GM23338 (cell line): ENCODE measurements around the gene IL9. TPM values are rescaled to one million over a fixed set of nuclear protein-coding genes. Genes with fewer than 3 reads are reported as not detected.

Experiments used
- ATAC-seq: fragments of 200-7000 bp; cut with Tn5 transposase; 3 replicates; pipeline ENCODE4 v1.9.1; 2020
- DNase-seq: peaks from one replicate; pipeline ENCODE4 v3.0.0-alpha.2; 2015; ENCODE audit warnings: low spot score
- H2AFZ ChIP-seq: fragments of 200-600 bp; sonication (generic); 2 replicates; pipeline ENCODE4 v1.8.0; 2016; ENCODE audit warnings: antibody characterized with exemption, mild to moderate bottlenecking, moderate library complexity
- H3F3A ChIP-seq: fragments of 200-600 bp; sonication (generic); replicated peaks from 2 replicates; pipeline ENCODE4 v1.8.0; 2017; ENCODE audit warnings: antibody characterized with exemption, mixed run types, low read depth
- H3K27ac ChIP-seq: fragments of 200-600 bp; sonication (generic); 2 replicates; pipeline ENCODE4 v1.6.1; 2016; ENCODE audit warnings: low read depth
- H3K27me3 ChIP-seq: fragments of 200-600 bp; sonication (generic); 2 replicates; pipeline ENCODE4 v1.8.0; 2016; ENCODE audit warnings: mild to moderate bottlenecking, mixed run types, moderate library complexity; ENCODE audit not compliant: insufficient read depth
- H3K36me3 ChIP-seq: fragments of 200-600 bp; sonication (generic); 2 replicates; pipeline ENCODE4 v1.8.0; 2016; ENCODE audit warnings: mild to moderate bottlenecking; ENCODE audit not compliant: insufficient read depth
- H3K4me1 ChIP-seq: fragments of 200-600 bp; sonication (generic); 2 replicates; pipeline ENCODE4 v1.8.0; 2016; ENCODE audit warnings: mild to moderate bottlenecking, moderate library complexity; ENCODE audit not compliant: insufficient read depth
- H3K4me2 ChIP-seq: fragments of 200-600 bp; sonication (generic); 2 replicates; pipeline ENCODE4 v1.7.1; 2017; ENCODE audit warnings: mixed run types
- H3K4me3 ChIP-seq: fragments of 200-600 bp; sonication (generic); 2 replicates; pipeline ENCODE4 v1.6.1; 2016; ENCODE audit warnings: mixed run types
- H3K79me2 ChIP-seq: fragments of 200-600 bp; sonication (generic); replicated peaks from 2 replicates; pipeline ENCODE4 v1.8.0; 2017; ENCODE audit warnings: mild to moderate bottlenecking; ENCODE audit not compliant: insufficient read depth
- H3K9me2 ChIP-seq: fragments of 200-600 bp; sonication (generic); 2 replicates; pipeline ENCODE4 v1.8.0; 2017; ENCODE audit not compliant: insufficient read depth
- H4K20me1 ChIP-seq: fragments of 200-600 bp; sonication (generic); replicated peaks from 2 replicates; pipeline ENCODE4 v1.8.0; 2017; ENCODE audit warnings: mild to moderate bottlenecking; ENCODE audit not compliant: insufficient read depth
- H3K27ac Mint-ChIP-seq: 2 replicates; pipeline ENCODE4 v1.8.0; 2020; ENCODE audit warnings: inconsistent platforms, mild to moderate bottlenecking, moderate library complexity, mixed read lengths
- H3K27me3 Mint-ChIP-seq: 3 replicates; pipeline ENCODE4 v1.8.0; 2022; ENCODE audit warnings: low read depth, mild to moderate bottlenecking, moderate library complexity, mixed read lengths, inconsistent platforms; ENCODE audit not compliant: insufficient read depth, poor library complexity
- H3K36me3 Mint-ChIP-seq: 3 replicates; pipeline ENCODE4 v1.8.0; 2021; ENCODE audit warnings: low read depth, mild to moderate bottlenecking, inconsistent platforms, moderate library complexity, mixed read lengths
- H3K4me1 Mint-ChIP-seq: 3 replicates; pipeline ENCODE4 v1.8.0; 2020; ENCODE audit warnings: mild to moderate bottlenecking, inconsistent platforms, mixed read lengths
- H3K4me3 Mint-ChIP-seq: 3 replicates; pipeline ENCODE4 v1.8.0; 2021; ENCODE audit warnings: moderate library complexity, mild to moderate bottlenecking, inconsistent platforms, mixed read lengths
- H3K9me3 Mint-ChIP-seq: 3 replicates; pipeline ENCODE4 v1.8.0; 2020; ENCODE audit warnings: moderate library complexity, mild to moderate bottlenecking, inconsistent platforms, mixed read lengths
- CREB1 ChIP-seq: fragments of 250-450 bp; sonication (Bioruptor Pico); IDR thresholded peaks from 2 replicates; pipeline ENCODE4 v1.5.0; 2020; ENCODE audit warnings: low read depth, mild to moderate bottlenecking, moderate library complexity
- EZH2 ChIP-seq: fragments of 200-600 bp; sonication (generic); IDR thresholded peaks from one replicate; pipeline ENCODE4 v1.8.0; 2017; ENCODE audit warnings: antibody characterized with exemption, mild to moderate bottlenecking, low read depth; ENCODE audit not compliant: unreplicated experiment
- EZH2phosphoT487 ChIP-seq: fragments of 200-600 bp; sonication (generic); IDR thresholded peaks from one replicate; pipeline ENCODE4 v1.8.1; 2018; ENCODE audit warnings: antibody characterized with exemption; ENCODE audit not compliant: unreplicated experiment
- JUNB ChIP-seq: IDR thresholded peaks from one replicate; pipeline ENCODE4 v1.6.1; 2016; ENCODE audit warnings: antibody characterized with exemption; ENCODE audit not compliant: unreplicated experiment
- NANOG ChIP-seq: IDR thresholded peaks from 2 replicates; pipeline ENCODE4 v1.6.1; 2016; ENCODE audit warnings: antibody characterized with exemption, borderline replicate concordance
- POLR2AphosphoS5 ChIP-seq: IDR thresholded peaks from 2 replicates; pipeline ENCODE4 v1.6.1; 2016; ENCODE audit warnings: antibody characterized with exemption, low read depth
- STAT1 ChIP-seq: IDR thresholded peaks from one replicate; pipeline ENCODE4 v1.6.1; 2016; ENCODE audit warnings: antibody characterized with exemption; ENCODE audit not compliant: unreplicated experiment
- ZNF114 ChIP-seq: fragments of 250-450 bp; sonication (Bioruptor Pico); IDR thresholded peaks from 2 replicates; pipeline ENCODE4 v1.5.0; 2020; ENCODE audit warnings: mild to moderate bottlenecking, moderate library complexity
- ZNF331 ChIP-seq: fragments of 250-450 bp; sonication (Bioruptor Pico); IDR thresholded peaks from 2 replicates; pipeline ENCODE4 v1.5.0; 2020; ENCODE audit warnings: low read depth, mild to moderate bottlenecking, moderate library complexity
- polyA plus RNA-seq: library from polyadenylated mRNA; unstranded; fragments of >200 nt; fragmentation: Nextera tagmentation; extraction: Ambion mirVana; gene quantifications from 2 replicates; pipeline ENCODE4 v1.2.1, GENCODE V29; 2016
- total RNA-seq: library from RNA; depleted of rRNA; stranded (reverse); fragments of >200 nt; shearing (Covaris generic); gene quantifications from 2 replicates; pipeline ENCODE4 v1.2.3, GENCODE V29; 2014
- TF ChIP-seq, protein P1 (sequence below): IDR thresholded peaks from 2 replicates; pipeline ENCODE4 v1.6.1; 2016; ENCODE audit warnings: antibody characterized with exemption
- TF ChIP-seq, protein P2 (sequence below): fragments of 250-450 bp; sonication (Bioruptor Pico); IDR thresholded peaks from 2 replicates; pipeline ENCODE4 v1.5.0; 2020; ENCODE audit warnings: mild to moderate bottlenecking, moderate library complexity
- TF ChIP-seq, protein P3 (sequence below), 2 experiments: fragments of 200-600 bp in 1 of 2; sonication (generic) in 1 of 2; conservative IDR thresholded peaks; 2 replicates each; pipeline versions ENCODE4 v1.5.1 to v1.6.1; 2016 to 2017; ENCODE audit warnings: antibody characterized with exemption in 2 of 2, low read depth in 2 of 2, mild to moderate bottlenecking in 2 of 2, moderate library complexity in 1 of 2

The IL9 gene
- total and polyA plus RNA-seq, 2 experiments from 2014 or later, result not detected

DNA sequence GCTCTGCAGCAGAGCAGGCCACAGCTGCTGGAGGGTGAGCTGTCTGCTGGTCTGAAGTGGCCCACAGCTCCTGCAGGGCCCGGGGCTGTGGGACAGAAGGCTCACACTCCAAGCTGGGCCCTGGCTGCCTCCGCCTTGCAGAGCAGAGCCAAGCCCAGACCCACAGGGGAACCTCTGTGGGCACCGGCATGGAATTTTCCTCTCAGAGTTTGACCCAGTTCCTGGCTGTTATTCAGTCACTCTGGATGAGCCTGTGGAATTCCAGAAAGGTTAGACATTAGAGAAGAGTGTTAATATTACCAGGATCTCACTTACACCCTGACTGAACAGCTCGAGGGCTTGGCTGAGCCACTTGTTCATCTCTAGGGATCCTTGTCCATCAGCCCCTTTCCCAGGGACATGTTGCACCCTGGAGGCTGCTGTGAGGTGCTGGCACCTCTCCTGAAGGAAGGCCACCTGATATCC, 17.5 kb downstream of the IL9 start:
- Mint-ChIP-seq H3K27me3 (peaks cover 9% of the 10 kb centered on the region), H3K27ac (no peak overlapping the region), H3K36me3 (no peaks in the 10 kb centered on the region), H3K4me3 (no peak overlapping the region), H3K4me1 (peaks cover 16% of the 10 kb centered on the region; the same call in 2 of the 3 replicates), H3K9me3 (no peaks in the 10 kb centered on the region; the same call in 2 of the 3 replicates)
- no peak overlapping the region for H3K4me3 ChIP-seq
- H3K4me1 ChIP-seq, result 0 out of 2 replicates have a peak, but pooled peaks cover 5% of the 10 kb centered on the region
- ATAC-seq (no peak), DNase-seq (no peak)
- no peaks in the 10 kb centered on the region for H3F3A ChIP-seq
- no peaks in the 10 kb centered on the region for H3K79me2 ChIP-seq
- no peaks in the 10 kb centered on the region for H3K36me3 ChIP-seq
- no peaks in the 10 kb centered on the region for H4K20me1 ChIP-seq
- no peak overlapping the region for H2AFZ ChIP-seq
- H3K9me2 ChIP-seq, result no peaks in the 10 kb centered on the region
- no peak overlapping the region for H3K4me2 ChIP-seq
- H3K27me3 ChIP-seq, result no peaks in the 10 kb centered on the region
- no peak overlapping the region for H3K27ac ChIP-seq
- no peak for TF ChIP-seq EZH2
- TF ChIP-seq ZNF114 (CRISPR knock-in tag), result no peak
- TF ChIP-seq, protein P1, sequence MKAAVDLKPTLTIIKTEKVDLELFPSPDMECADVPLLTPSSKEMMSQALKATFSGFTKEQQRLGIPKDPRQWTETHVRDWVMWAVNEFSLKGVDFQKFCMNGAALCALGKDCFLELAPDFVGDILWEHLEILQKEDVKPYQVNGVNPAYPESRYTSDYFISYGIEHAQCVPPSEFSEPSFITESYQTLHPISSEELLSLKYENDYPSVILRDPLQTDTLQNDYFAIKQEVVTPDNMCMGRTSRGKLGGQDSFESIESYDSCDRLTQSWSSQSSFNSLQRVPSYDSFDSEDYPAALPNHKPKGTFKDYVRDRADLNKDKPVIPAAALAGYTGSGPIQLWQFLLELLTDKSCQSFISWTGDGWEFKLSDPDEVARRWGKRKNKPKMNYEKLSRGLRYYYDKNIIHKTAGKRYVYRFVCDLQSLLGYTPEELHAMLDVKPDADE, result no peak
- no peak for TF ChIP-seq ZNF331 (CRISPR knock-in tag)
- TF ChIP-seq EZH2phosphoT487, result no peak
- no peak for TF ChIP-seq POLR2AphosphoS5
- TF ChIP-seq JUNB, result no peak
- TF ChIP-seq, protein P2, sequence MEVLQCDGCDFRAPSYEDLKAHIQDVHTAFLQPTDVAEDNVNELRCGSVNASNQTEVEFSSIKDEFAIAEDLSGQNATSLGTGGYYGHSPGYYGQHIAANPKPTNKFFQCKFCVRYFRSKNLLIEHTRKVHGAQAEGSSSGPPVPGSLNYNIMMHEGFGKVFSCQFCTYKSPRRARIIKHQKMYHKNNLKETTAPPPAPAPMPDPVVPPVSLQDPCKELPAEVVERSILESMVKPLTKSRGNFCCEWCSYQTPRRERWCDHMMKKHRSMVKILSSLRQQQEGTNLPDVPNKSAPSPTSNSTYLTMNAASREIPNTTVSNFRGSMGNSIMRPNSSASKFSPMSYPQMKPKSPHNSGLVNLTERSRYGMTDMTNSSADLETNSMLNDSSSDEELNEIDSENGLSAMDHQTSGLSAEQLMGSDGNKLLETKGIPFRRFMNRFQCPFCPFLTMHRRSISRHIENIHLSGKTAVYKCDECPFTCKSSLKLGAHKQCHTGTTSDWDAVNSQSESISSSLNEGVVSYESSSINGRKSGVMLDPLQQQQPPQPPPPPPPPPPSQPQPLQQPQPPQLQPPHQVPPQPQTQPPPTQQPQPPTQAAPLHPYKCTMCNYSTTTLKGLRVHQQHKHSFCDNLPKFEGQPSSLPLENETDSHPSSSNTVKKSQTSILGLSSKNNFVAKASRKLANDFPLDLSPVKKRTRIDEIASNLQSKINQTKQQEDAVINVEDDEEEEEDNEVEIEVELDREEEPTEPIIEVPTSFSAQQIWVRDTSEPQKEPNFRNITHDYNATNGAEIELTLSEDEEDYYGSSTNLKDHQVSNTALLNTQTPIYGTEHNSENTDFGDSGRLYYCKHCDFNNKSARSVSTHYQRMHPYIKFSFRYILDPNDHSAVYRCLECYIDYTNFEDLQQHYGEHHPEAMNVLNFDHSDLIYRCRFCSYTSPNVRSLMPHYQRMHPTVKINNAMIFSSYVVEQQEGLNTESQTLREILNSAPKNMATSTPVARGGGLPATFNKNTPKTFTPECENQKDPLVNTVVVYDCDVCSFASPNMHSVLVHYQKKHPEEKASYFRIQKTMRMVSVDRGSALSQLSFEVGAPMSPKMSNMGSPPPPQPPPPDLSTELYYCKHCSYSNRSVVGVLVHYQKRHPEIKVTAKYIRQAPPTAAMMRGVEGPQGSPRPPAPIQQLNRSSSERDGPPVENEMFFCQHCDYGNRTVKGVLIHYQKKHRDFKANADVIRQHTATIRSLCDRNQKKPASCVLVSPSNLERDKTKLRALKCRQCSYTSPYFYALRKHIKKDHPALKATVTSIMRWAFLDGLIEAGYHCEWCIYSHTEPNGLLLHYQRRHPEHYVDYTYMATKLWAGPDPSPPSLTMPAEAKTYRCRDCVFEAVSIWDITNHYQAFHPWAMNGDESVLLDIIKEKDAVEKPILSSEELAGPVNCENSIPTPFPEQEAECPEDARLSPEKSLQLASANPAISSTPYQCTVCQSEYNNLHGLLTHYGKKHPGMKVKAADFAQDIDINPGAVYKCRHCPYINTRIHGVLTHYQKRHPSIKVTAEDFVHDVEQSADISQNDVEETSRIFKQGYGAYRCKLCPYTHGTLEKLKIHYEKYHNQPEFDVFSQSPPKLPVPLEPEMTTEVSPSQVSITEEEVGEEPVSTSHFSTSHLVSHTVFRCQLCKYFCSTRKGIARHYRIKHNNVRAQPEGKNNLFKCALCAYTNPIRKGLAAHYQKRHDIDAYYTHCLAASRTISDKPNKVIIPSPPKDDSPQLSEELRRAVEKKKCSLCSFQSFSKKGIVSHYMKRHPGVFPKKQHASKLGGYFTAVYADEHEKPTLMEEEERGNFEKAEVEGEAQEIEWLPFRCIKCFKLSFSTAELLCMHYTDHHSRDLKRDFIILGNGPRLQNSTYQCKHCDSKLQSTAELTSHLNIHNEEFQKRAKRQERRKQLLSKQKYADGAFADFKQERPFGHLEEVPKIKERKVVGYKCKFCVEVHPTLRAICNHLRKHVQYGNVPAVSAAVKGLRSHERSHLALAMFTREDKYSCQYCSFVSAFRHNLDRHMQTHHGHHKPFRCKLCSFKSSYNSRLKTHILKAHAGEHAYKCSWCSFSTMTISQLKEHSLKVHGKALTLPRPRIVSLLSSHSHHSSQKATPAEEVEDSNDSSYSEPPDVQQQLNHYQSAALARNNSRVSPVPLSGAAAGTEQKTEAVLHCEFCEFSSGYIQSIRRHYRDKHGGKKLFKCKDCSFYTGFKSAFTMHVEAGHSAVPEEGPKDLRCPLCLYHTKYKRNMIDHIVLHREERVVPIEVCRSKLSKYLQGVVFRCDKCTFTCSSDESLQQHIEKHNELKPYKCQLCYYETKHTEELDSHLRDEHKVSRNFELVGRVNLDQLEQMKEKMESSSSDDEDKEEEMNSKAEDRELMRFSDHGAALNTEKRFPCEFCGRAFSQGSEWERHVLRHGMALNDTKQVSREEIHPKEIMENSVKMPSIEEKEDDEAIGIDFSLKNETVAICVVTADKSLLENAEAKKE (CRISPR knock-in tag), result no peak
- TF ChIP-seq STAT1, result no peak
- TF ChIP-seq, protein P3, sequence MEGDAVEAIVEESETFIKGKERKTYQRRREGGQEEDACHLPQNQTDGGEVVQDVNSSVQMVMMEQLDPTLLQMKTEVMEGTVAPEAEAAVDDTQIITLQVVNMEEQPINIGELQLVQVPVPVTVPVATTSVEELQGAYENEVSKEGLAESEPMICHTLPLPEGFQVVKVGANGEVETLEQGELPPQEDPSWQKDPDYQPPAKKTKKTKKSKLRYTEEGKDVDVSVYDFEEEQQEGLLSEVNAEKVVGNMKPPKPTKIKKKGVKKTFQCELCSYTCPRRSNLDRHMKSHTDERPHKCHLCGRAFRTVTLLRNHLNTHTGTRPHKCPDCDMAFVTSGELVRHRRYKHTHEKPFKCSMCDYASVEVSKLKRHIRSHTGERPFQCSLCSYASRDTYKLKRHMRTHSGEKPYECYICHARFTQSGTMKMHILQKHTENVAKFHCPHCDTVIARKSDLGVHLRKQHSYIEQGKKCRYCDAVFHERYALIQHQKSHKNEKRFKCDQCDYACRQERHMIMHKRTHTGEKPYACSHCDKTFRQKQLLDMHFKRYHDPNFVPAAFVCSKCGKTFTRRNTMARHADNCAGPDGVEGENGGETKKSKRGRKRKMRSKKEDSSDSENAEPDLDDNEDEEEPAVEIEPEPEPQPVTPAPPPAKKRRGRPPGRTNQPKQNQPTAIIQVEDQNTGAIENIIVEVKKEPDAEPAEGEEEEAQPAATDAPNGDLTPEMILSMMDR (conservative IDR thresholded peaks at IDR 0.05; ENCODE audit: low read depth in 2 of 2), result no peak
- no peak for TF ChIP-seq NANOG
- TF ChIP-seq CREB1 (CRISPR knock-in tag), result no peak
